ENCODE results near the gene B2M.
"Not testable (repeated sequence)": the region's sequence is repeated elsewhere in the genome, so short reads cannot be mapped to it uniquely, and the experiment has no call there.

Gene B2M

GRCh38 chr15:44698641-44699040 is 12.7 kb upstream of the B2M start:
- DNase-seq (ENCODE audit: low read depth): no peak

DNA sequence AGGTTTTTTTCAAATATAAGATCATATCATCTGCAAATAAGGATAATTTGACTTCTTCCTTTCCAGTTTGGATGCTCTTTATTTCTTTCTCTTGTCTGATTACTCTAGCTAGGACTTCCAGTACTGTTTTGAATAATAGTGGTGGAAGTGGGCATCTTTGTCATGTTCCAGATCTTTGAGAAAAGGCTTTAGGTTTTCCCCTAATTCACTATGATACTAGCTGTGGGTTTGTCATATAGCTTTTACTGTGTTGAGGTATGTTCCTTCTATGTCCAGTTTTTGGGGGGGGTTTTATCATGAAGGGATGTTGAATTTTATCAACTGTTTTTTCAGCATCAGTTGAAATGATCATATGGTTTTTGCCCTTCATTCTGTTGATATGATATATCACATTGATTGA is 10.6 kb upstream of the B2M start:
- not testable (repeated sequence) for DNase-seq (ENCODE audit: low read depth)

DNA sequence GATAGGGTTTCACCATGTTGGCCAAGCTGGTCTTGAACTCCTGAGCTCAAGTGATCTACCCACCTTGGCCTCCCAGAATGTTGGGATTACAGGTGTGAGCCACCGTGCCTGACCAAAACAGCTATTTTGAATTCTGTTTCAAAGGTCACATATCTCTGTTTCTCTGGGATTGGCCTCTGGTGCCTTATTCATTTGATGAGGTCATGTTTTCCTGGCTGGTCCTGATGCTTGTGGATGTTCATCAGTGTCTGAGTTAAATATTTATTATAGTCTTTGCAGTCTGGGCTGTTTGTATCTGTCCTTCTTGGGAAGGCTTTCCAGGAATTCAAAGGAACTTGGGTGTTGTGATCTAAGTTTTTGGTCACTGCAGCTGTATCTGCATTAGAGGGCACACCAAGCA is 5.3 kb upstream of the B2M start:
- no peak for DNase-seq (ENCODE audit: low read depth)

- no peak for DNase-seq (ENCODE audit: low read depth)
Measured at GRCh38 chr15:44706401-44706800, 4.9 kb upstream of the B2M start.

DNA sequence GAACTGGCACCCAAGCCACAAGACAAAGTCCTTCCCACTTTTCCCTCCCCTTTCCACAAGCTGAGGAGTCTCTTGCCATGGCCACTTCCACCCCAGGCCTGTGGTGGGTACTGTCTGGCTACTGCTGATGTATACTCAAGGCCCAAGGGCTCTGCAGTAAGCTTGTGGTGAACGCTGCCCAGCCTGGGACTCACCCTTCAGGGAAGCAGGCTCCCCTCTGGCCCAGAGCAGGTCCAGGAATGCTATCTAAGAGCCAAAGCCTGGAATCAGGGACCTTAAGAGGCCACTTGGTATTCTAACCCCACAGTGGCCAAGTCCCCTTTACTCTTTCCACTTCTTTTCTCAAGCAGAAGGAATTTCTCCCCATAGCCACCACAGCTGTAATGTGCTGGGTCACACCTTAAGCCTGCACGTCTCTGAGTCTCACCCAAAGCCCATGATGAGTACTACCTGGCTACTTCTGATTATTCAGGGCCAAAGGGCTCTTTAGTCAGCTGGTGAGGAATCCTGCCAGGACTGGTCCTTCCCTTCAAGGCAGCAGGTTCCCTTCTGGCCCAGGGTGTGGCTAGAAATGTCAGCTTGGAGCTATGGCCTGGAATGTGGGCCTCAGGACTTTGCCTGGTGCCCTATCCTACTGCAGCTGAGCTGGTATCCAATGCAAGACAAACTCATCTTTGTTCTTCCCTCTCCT is 4.2 kb upstream of the B2M start:
- DNase-seq (ENCODE audit: low read depth): no peak

GRCh38 chr15:44710236-44711095 is 851 bp upstream of the B2M start:
- DNase-seq (ENCODE audit: low read depth): no peak

- peak; percentile 39 for DNase-seq (ENCODE audit: low read depth)
Measured at GRCh38 chr15:44711743-44712345, 527 bp downstream of the B2M start.

- peak; percentile 90 for DNase-seq (ENCODE audit: low read depth)
Measured at GRCh38 chr15:44712346-44713005, 1.2 kb downstream of the B2M start.

DNA sequence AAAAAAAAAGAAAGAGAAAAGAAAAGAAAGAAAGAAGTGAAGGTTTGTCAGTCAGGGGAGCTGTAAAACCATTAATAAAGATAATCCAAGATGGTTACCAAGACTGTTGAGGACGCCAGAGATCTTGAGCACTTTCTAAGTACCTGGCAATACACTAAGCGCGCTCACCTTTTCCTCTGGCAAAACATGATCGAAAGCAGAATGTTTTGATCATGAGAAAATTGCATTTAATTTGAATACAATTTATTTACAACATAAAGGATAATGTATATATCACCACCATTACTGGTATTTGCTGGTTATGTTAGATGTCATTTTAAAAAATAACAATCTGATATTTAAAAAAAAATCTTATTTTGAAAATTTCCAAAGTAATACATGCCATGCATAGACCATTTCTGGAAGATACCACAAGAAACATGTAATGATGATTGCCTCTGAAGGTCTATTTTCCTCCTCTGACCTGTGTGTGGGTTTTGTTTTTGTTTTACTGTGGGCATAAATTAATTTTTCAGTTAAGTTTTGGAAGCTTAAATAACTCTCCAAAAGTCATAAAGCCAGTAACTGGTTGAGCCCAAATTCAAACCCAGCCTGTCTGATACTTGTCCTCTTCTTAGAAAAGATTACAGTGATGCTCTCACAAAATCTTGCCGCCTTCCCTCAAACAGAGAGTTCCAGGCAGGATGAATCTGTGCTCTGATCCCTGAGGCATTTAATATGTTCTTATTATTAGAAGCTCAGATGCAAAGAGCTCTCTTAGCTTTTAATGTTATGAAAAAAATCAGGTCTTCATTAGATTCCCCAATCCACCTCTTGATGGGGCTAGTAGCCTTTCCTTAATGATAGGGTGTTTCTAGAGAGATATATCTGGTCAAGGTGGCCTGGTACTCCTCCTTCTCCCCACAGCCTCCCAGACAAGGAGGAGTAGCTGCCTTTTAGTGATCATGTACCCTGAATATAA is 2.0 kb downstream of the B2M start:
- DNase-seq (ENCODE audit: low read depth): peak; percentile 40

DNA sequence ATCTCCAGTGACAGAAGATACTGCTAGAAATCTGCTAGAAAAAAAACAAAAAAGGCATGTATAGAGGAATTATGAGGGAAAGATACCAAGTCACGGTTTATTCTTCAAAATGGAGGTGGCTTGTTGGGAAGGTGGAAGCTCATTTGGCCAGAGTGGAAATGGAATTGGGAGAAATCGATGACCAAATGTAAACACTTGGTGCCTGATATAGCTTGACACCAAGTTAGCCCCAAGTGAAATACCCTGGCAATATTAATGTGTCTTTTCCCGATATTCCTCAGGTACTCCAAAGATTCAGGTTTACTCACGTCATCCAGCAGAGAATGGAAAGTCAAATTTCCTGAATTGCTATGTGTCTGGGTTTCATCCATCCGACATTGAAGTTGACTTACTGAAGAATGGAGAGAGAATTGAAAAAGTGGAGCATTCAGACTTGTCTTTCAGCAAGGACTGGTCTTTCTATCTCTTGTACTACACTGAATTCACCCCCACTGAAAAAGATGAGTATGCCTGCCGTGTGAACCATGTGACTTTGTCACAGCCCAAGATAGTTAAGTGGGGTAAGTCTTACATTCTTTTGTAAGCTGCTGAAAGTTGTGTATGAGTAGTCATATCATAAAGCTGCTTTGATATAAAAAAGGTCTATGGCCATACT is 4.0 kb downstream of the B2M start:
- DNase-seq (ENCODE audit: low read depth): no peak

- DNase-seq (ENCODE audit: low read depth): no peak
Measured at GRCh38 chr15:44715797-44716334, 4.5 kb downstream of the B2M start.

- DNase-seq (ENCODE audit: low read depth): no peak
Measured at GRCh38 chr15:44716983-44717602, 5.8 kb downstream of the B2M start.

GRCh38 chr15:44718180-44718926 is 7.0 kb downstream of the B2M start:
- no peak for DNase-seq (ENCODE audit: low read depth)

- no peak for DNase-seq (ENCODE audit: low read depth)
Measured at GRCh38 chr15:44718927-44719292, 7.6 kb downstream of the B2M start.

- DNase-seq (ENCODE audit: low read depth): peak; percentile 38
Measured at GRCh38 chr15:44719293-44719999, 8.1 kb downstream of the B2M start.

- not testable (repeated sequence) for DNase-seq (ENCODE audit: low read depth)
Measured at GRCh38 chr15:44720000-44720435, 8.7 kb downstream of the B2M start.

DNA sequence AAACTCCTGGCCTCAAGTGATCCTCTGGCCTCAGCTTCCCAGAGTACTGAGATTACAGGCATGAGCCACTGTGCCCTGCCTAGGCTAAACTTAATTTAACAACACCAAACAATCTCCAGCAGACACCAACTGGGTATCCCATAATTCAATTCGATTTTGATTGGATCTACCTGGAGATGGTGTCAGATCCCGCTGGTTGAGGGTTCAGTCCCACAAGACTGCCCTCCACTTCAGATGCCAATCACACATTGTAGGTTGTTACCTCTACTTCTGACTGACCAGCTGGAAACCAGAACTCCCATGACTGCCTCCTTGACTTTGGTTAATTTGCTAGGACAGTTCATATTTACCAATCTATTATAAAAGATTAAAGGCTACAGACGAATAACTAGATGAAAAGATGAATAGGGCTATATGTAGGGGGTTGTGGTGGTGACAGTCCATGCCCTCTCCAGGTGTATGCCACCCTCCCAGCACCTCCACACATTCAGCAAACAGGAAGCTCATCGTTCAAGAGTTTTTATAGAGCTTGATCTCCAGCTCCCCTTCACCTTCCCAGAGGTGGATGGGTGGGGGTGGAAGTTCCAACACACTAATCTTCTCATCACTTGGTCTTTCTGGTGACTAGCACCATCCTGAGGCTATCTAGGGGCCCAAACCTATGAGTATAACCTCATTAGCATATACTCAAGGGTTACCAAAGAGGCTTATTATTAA is 9.3 kb downstream of the B2M start:
- DNase-seq (ENCODE audit: low read depth): no peak

DNA sequence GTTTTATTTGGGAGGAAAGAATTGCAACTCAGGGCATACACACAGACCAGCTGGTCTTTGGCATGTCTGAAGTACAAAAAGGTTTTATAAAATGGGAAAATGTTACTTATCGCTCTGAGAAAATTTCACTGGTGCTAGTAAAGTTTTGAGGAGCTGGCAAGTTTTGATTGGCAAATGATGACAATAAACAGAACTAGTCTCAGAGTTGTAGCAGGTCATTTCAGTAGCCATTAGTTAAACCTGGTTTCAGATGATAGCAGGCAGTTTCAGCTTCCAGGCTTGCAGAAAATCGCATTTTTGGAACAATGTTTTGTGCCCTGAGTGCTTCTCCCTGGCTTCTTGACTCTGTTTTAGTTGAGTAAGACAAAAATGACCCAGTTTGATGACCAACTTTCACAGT is 10.7 kb downstream of the B2M start:
- no peak for DNase-seq (ENCODE audit: low read depth)
